ENCODE measurements around the gene CETN1.

DNA sequence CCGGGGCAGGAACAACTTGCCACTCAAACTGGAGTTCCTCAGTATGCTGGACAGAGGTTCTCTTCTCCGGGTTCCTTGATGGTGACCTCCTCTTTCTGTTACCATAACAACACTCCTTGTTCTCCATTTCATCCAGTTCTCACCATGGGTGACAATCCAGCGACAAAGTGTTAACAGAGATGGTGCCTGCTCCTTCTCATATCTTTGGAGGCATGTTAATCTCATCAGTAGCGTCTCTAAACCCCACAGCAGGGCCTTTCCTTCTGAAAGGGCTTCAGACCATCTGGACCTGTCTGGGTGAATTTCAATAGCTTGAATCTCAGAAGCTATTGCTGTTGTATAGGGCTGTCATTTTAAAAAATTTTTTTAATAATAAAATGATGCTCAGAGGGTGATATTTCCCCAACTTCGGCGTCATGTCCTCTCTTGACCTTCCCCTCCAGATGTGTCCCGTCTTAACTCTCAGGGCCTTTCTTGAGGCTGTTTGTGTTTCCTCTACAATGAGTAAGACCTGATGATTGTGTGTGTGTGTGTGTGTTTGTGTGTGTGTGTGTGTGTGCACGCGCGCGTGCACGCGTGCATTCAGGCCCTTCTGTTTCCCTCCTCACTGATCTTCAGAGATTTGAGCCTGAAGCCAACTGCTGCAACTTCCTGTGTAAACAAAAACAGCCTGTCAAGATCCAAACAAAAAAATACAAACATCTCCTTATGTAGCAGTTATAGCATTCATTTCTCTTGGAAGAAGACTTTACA lies 24.3 kb upstream of the CETN1 start:
- TF ChIP-seq, protein P1, sequence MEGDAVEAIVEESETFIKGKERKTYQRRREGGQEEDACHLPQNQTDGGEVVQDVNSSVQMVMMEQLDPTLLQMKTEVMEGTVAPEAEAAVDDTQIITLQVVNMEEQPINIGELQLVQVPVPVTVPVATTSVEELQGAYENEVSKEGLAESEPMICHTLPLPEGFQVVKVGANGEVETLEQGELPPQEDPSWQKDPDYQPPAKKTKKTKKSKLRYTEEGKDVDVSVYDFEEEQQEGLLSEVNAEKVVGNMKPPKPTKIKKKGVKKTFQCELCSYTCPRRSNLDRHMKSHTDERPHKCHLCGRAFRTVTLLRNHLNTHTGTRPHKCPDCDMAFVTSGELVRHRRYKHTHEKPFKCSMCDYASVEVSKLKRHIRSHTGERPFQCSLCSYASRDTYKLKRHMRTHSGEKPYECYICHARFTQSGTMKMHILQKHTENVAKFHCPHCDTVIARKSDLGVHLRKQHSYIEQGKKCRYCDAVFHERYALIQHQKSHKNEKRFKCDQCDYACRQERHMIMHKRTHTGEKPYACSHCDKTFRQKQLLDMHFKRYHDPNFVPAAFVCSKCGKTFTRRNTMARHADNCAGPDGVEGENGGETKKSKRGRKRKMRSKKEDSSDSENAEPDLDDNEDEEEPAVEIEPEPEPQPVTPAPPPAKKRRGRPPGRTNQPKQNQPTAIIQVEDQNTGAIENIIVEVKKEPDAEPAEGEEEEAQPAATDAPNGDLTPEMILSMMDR (IDR thresholded peaks at IDR 0.05; ENCODE audit: insufficient read depth, low read length): no peak
- TF ChIP-seq GABPA (IDR thresholded peaks at IDR 0.05; ENCODE audit: low read depth) (no peak), POLR2AphosphoS5 (IDR thresholded peaks at IDR 0.05; ENCODE audit: low read depth) (no peak)
